NCI-H187 (cell line): ENCODE measurements around the gene SUSD3.

Experiments
- DNase-seq, 2 experiments: peaks; one replicate each; lab custom pipeline; 2025; lab: John Stamatoyannopoulos, UW

The SUSD3 gene

DNA sequence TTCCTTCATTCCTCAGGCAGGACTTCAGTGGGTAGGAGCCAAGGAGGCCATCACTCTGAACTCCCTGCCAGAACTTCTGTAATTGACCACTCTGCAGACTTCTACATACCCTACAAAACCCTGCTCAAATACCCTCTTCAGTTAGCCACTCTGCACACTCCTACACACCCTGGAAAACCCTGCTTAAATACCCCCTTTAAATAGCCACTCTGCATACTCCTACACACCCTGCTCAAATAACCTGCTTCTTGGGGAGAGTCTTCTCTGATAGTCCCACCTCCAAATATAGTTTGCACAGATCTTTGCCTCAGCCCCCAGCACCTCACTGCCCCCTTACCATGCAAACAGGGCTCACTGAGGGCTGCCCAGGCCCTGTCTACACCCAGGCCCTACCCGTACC lies 18.9 kb downstream of the SUSD3 start:
- no peak for DNase-seq

DNA sequence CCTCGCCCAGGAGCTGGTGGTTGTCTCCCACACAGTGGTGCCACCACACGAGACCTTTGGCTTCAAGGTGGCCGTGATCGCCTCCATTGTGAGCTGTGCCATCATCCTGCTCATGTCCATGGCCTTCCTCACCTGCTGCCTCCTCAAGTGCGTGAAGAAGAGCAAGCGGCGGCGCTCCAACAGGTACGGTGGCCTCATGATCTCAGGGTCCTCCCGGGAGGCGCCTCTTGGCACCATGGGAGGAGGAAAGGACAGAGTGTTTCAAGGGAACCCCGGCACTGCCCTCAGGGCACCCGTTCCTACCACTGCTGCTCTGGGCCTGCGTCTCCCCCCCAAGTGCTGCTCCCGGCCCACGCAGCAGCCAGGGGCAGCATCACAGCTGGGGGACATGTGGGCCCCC lies 19.3 kb downstream of the SUSD3 start:
- no peak for DNase-seq

GRCh38 chr9:93079371-93079770 lies 20.9 kb downstream of the SUSD3 start:
- DNase-seq, result no peak

DNA sequence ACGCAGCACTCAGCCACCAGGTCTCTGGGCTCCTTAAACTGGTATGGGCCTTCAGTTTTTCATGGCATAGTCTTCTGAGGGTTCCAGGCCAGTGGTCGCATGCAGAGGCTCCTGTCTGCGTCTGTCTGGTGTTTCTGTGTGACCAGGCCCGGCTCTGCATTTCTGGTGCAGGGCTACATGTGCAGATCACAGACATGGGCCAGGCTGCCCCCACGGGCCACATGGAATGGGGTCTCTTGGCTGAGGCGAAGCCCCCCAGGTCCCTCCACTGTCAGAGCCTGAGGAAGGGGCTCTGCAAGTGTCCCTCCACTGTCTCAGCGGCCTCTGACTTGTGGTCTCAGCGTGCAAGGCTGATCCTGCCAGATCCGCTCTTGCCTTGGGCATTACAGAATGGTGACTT lies 21.9 kb downstream of the SUSD3 start:
- no peak for DNase-seq

DNA sequence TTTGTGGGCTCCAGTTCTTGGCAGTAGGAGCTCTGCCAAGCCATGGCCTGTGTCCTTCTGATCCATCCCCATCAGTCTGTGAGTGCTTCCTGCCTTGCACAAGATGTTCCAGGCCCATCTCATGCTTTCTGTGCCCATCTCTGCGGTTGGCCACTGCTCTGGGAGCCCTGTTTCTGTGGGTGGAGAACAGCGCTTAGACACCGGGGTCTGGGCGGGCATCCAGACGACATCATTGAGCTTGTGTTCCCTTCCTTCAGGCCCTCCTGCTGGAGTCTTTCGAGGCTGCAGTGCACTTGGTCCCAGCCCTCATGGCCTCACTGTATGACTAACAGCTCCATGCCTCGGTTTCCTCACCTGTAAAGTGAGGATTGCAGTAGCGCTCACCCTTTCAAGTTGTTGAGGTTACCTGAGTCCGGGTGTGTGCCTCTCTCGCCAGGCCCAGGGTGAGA lies 22.6 kb downstream of the SUSD3 start:
- DNase-seq, result no peak

DNA sequence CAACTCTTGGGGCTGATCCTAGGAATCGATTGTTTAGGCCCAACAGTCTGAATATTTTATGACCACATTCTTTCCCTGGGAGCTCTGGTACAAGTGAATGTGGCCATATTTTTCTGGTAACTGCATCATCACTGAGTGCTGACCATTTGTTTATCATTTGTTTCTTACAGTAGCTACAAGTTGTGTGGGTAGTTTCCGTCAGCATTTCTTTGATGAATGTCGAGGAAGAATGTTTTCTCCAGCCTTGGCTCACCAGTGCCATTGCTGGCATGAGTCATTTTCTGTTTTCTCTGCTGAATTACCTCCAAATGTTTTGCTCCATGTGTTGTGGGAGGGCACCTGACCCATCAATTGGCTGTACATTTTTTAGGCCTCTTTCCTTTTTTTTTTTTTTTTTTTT lies 23.4 kb downstream of the SUSD3 start:
- no peak for DNase-seq

GRCh38 chr9:93082841-93083411 lies 24.4 kb downstream of the SUSD3 start:
- no peak for DNase-seq

DNA sequence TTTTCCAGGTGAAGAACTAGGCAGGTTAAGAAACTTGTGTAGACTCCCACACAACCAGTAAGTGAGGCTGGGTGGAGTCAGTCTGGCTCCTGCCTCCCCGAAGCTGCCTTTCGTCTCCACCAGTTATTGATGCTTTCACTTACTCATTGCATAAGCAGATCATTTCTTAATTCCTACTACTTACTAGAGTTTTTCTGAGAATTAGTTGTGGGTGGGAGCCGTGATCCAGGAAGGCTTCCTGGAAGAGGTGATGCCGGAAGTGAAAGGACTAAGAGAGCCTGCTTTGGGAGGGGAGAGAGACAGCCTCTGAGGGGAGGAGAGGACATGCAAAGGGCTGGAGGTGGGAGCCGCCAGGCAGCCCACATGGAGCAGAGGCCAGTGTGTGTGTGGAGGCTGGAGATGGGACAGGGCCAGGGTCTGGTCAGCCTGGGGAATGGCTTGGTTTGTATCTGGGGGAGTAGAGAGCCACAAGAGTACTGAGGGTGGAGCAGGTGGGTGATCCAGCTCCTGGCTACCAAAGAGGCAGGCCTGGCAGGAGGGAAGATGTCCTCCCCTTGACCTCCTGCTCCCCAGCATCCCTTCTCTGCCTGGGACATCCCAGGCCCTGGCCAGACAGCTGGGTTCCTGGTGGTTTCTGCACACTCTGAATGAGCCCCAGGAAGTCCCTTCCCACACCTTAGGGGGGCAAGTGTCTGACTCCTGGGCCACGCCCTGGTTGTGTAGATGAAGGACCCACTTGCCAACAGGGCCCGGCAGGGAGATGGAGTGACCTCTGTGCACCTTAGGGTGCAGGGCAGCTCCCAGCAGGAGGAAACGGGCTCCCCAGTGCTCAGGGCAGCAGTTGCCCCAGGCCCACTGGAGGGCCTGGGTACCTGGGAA lies 25.3 kb downstream of the SUSD3 start:
- DNase-seq, result no peak

DNA sequence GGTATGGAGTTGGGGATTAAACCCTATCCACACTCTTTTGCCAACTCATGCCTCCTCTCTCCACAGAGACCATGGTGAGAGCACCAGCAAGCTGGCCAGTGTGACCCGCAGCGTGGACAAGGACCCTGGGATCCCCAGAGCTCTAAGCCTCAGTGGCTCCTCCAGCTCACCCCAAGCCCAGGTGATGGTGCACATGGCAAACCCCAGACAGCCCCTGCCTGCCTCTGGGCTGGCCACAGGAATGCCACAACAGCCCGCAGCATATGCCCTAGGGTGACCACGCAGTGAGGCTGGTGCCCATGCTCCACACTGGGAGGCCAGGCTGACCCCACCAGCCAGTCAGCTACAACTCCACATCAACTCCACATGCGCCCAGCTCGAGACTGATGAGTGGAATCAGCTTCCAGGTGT lies 26.0 kb downstream of the SUSD3 start:
- no peak for DNase-seq

DNA sequence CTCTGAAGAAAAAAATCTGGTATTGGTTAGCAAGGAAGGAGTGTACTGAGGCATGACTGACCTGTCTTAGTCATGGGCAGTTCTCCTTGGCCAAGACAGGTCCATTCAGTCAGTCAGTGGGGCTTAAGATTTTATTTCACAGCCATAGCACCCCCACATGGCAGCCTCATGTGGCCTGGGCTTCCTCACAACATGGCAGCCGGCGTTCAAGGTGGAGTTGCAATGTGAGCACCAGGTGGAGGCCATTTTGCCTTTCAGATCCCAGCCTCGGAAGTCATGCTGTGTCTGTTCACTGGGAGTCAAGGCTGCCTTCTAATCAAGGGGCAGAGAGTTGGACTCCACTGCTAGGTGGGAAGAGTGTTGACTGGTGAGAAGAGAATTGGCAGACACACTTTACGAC lies 27.2 kb downstream of the SUSD3 start:
- no peak for DNase-seq

- no peak for DNase-seq
These were observed 28.1 kb downstream of the SUSD3 start for GRCh38 chr9:93086447-93087224.

DNA sequence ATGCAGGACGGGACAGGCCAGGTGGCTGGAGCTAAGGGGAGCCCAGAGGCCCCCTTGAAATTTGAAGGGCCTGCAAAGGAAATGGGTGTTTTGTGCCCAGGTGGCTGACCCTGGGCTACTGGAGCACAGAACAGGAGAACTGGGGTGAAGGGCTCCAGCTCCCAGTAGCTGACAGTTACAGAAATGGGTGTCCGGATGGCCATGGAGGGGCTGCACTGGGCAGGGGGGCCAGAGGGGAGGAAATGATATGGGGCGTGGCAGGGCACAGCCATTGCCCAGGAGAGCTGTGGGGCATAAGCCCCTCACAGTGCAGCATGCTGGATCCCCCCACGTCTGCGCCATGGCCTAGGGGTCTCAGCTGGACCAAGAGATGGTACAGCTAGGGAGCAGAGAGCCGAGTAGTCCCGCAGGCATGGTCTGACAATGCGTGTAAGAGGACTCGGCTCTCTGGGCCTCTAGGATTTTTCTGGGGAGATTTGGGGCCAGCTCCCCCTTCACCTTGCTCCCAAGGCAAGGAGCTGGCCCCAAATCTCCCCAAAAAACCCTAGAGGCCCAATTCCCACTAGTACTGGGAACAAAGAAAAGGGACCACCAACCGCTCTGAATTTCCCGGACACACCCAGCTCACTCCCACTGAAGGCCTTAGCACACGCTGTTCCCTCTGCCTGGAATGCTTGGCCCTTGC lies 29.6 kb downstream of the SUSD3 start:
- DNase-seq, result no peak

DNA sequence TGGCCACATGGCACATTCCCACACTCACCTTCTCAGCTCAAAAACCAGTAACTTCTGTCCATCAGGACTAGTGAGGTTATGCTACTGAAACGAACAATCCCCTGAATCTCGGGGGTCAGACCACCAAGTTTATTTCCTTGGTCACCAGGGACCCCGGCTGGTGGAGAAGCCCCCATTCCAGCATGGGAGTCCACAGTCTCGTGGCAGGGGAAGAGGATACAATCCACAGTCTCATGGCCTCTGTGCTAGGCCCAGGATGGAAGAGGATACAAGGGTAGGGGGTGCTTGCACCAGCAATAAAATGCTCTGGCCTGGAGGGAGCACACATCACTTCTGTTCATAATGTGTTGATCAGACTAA lies 30.1 kb downstream of the SUSD3 start:
- no peak for DNase-seq

DNA sequence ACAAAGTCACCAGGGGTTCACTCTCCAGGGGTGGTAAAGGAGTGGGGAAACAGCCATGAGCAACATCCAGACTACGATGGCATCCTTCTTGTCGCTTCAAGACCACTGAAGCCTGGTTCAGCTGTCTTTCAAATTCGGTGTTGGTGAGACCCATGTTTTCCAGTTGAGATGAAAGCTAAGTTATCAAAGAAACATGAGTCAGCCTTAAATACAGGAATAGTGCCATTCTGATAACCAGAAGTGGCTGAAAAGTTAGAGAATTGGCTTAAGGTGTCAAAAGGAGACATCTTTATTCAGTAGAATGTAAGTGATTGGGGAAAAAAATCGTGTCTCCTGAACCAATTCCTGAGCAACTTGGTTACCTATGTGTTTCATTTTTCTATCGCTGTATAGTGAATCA lies 30.5 kb downstream of the SUSD3 start:
- DNase-seq, result no peak

DNA sequence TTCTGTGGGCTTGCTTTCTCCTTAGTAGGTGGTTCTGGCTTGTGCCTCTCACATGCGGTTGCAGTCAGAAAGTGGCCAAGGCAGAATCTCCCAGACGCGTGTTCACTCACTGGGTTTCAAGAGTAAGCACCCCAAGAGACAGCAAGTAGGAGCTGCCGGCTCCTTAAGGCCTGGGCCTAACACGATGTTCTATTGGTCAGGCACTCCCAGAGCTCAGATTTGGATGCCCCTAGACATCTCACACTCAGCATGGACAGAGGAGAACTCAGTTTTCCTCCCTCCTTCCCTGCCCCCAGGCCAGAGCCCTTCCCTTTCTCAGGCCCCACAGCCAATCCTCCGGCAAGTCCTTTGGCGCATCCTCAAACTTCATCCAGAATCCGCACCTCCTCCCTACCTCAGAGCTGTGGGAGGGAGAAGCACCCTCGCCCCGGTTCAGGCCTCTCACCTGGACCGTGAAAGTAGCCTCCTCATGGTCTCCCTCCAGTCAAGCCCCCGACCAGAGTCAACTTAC lies 31.0 kb downstream of the SUSD3 start:
- no peak for DNase-seq

DNA sequence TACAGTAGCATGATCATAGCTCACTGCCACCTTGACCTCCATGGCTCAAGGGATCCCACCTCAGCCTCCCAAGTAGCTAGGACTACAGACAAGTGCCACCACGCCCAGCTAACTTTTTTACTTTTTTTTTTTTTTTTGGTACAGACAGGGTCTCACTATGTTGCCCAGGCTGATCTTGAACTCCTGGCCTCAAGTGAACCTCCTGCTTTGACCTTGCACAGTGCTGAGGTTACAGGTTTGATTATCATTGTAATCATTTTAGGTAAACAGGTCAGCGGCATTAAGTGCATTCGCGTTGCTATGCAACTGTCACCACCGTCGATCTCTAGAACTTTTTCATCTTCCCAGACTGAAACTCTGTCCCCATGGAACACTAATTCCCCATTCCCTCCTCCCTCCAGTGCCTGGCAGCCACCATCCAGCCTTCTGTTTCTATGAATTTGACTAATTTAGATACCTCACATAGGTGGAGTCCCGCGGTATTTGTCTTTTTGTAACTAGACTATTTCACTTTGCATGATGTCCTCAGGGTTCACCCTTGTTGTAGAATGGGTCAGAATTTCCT lies 31.7 kb downstream of the SUSD3 start:
- no peak for DNase-seq

GRCh38 chr9:93091056-93091452 lies 32.6 kb downstream of the SUSD3 start:
- no peak for DNase-seq

- DNase-seq, result no peak
These were observed 33.1 kb downstream of the SUSD3 start for GRCh38 chr9:93091453-93092081.

GRCh38 chr9:93092251-93092991 lies 33.9 kb downstream of the SUSD3 start:
- no peak for DNase-seq

DNA sequence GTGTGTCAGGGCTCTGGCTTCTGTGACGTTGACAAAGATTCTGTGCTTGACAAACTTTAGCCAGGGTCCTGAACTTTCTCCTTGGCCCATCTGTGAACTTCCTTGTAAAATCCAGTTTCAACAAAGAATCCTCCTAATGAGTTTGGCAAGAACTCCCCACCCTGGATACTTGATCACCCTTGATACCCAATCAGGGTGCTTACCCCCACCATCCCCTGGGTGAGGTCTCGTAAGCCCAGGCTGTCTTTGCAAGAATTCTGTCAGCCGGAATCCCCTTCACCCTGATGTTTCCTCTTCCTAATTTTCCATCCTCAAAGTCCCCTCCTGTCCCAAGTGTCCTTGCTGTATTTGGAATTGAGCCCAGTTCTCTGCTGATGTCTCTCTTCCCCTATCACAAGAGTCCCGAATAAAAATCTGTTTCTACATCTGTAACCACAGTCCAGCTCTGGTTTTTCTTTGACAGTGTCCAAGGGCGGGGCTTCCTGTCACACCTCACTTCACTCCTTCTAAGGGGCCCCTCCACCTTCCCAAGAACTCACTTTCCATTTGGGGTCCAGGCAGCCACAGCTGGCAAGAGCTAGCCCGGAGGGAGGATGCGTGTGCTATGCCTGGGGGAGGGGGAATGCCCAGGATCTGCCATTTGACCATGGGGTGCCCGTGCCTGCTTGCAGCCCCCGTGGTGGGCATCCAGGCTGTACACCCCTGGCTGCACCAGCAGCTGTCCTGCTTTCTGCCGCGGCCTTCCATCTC lies 34.8 kb downstream of the SUSD3 start:
- DNase-seq, result no peak
